ENCODE measurements around the gene KIAA0040.

Gene KIAA0040

DNA sequence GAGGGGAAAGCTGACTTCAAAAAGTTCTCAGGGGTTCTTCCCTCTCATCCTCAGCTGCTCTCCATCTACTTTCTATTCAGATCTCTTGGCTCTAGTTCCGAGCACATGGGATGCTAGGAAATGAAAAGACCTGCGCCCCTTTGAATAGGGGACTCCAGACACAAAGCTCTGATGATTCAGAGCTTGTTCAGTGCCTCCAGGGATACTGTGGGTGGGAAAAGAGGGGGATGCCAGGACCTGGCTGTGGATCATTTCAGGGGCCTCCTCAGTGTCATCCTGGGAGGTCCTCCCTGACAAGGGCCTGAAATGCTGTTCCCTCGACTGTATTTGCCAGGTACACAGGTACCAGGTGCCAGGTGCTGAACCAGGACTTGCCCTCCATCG lies 943 bp upstream of the KIAA0040 start:
- DNase-seq (no peak), ATAC-seq (replicated peaks) (no peak)
- no peaks in the 10 kb centered on the region for H3K36me3 Mint-ChIP-seq (ENCODE audit: insufficient read depth)
- peak overlapping the region; percentile 95 to 97 for H3K4me3 Mint-ChIP-seq
- H3K27me3 Mint-ChIP-seq, result no peaks in the 10 kb centered on the region
- peaks cover 34 to 37% of the 10 kb centered on the region in 2 donors for H3K4me1 Mint-ChIP-seq (ENCODE audit: low read depth in 2 of 2)
- peak overlapping the region; percentile 24 to 93 for H3K27ac Mint-ChIP-seq
- no peaks in the 10 kb centered on the region for H3K9me3 Mint-ChIP-seq

DNA sequence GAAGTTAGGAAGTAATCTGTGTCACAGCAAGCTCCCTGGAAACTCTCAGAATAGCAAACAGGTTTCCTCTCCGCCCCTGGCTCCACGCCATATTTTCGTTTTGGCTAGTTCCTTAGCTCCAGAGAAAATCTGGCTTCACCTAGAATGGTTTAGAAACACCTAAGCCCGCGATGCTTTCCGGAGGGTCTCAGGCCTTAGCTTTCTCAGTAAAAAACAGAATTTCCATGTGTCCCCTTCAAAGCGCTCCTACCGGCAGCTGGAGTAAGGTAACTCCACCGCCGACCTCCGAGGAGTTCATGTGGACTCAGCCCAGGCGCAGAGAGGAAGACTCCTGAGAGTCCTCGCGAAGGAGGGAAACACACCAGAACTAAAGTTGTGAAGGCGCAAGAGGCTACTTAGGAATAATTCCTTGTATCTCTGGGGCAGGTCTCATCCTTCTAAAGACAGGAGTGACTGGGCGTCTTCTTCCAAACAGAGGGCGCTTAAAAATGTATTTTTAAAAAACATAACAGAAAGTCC lies 406 bp downstream of the KIAA0040 start:
- Mint-ChIP-seq H3K36me3 (ENCODE audit: insufficient read depth) (peaks cover 3% of the 10 kb centered on the region), H3K4me3 (peak overlapping the region; percentile 95 to 97), H3K4me1 (ENCODE audit: low read depth in 2 of 2) (peaks cover 45 to 47% of the 10 kb centered on the region in 2 donors), H3K9me3 (no peaks in the 10 kb centered on the region), H3K27me3 (no peaks in the 10 kb centered on the region), H3K27ac (peak overlapping the region; percentile 24 to 93)
- ATAC-seq (replicated peaks), result peak; percentile 49
- peak; percentile 10 to 34 (median 10) for DNase-seq

GRCh38 chr1:175191659-175192058 lies 917 bp downstream of the KIAA0040 start:
- DNase-seq (peak; percentile 6 to 29 (median 6)), ATAC-seq (replicated peaks) (peak; percentile 54)
- H3K9me3 Mint-ChIP-seq, result no peaks in the 10 kb centered on the region
- peaks cover 49 to 51% of the 10 kb centered on the region in 2 donors for H3K4me1 Mint-ChIP-seq (ENCODE audit: low read depth in 2 of 2)
- no peaks in the 10 kb centered on the region for H3K27me3 Mint-ChIP-seq
- H3K27ac Mint-ChIP-seq, result peak overlapping the region; percentile 24 to 93
- H3K36me3 Mint-ChIP-seq (ENCODE audit: insufficient read depth), result peaks cover 5% of the 10 kb centered on the region
- H3K4me3 Mint-ChIP-seq, result peak overlapping the region; percentile 95 to 97

DNA sequence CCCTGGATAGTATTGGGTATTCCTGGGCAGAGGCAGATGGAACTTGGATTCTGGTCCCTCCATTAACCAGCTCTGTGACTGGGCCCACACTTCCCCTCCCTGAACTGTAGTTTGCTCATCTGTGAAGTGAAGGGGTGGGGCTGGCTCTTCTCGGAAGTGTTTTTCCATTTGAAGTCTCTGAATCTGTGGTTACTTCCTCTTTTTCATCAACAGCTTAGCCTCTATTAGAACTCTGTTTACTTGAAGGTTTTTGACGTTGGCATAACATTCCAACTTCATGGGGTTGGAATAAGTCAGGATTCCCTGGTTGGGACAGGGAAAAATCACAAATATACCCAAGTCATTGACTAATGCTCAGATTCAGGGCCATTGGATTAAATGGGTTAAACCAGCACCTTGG lies 3.6 kb downstream of the KIAA0040 start:
- H3K4me1 Mint-ChIP-seq (ENCODE audit: low read depth in 2 of 2), result peaks cover 67 to 73% of the 10 kb centered on the region in 2 donors
- ATAC-seq (replicated peaks), result peak; percentile 46
- DNase-seq, result peak; percentile 5 to 31 (median 6)
- no peaks in the 10 kb centered on the region for H3K9me3 Mint-ChIP-seq
- H3K27me3 Mint-ChIP-seq, result no peaks in the 10 kb centered on the region
- peaks cover 23% of the 10 kb centered on the region for H3K36me3 Mint-ChIP-seq (ENCODE audit: insufficient read depth)
- H3K27ac Mint-ChIP-seq, result peak overlapping the region; percentile 24 to 93
- peak overlapping the region; percentile 95 to 97 for H3K4me3 Mint-ChIP-seq

DNA sequence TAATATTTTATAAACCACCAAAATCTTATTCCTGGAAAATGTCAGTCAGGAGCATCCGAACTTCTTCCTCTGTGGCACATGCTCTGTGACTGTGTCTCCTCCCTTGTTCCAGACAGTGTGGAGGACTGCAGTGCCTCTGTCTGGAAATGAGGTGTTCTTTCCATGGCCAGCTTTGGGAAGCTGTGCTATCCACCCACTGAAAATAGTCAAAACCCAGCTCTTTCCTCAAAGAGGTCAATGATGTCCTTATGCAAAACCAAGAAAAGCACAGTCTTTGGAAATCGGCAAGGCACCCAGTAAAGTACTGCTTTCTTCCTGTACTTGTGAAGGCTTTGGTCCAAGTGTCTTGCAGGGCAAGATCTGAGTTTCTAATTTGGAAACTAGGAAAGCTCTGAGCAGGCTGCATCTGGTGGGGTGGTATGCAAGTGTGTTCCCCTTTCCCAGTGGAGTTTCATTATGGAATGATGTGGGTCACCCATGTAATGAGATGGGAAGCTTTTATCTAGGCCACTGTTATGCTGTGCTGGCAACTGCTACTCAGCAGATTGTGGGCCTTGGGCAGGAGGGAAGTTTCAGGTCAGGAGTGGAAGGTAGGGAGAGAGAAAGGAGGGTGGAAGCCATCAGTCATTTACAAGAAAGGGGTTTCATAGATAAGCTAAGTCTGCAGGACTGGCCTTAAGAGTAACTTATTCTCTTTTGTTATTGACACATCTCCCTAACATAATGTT lies 6.0 kb downstream of the KIAA0040 start:
- Mint-ChIP-seq H3K9me3 (no peaks in the 10 kb centered on the region), H3K4me3 (peak overlapping the region; percentile 31 to 56), H3K27ac (peak overlapping the region; percentile 61 to 91), H3K27me3 (no peaks in the 10 kb centered on the region), H3K36me3 (ENCODE audit: insufficient read depth) (peaks cover 32% of the 10 kb centered on the region), H3K4me1 (ENCODE audit: low read depth in 2 of 2) (peaks cover 79 to 88% of the 10 kb centered on the region in 2 donors)
- DNase-seq (no peak), ATAC-seq (replicated peaks) (no peak)

GRCh38 chr1:175185903-175186302 lies 6.7 kb downstream of the KIAA0040 start:
- ATAC-seq (replicated peaks) (no peak), DNase-seq (no peak)
- Mint-ChIP-seq H3K36me3 (ENCODE audit: insufficient read depth) (peaks cover 35% of the 10 kb centered on the region), H3K9me3 (no peaks in the 10 kb centered on the region), H3K4me3 (peak overlapping the region in 1 of 2 donors; percentile 56), H3K27ac (peak overlapping the region; percentile 61 to 91), H3K4me1 (ENCODE audit: low read depth in 2 of 2) (peaks cover 79 to 91% of the 10 kb centered on the region in 2 donors), H3K27me3 (no peaks in the 10 kb centered on the region)

- DNase-seq (no peak), ATAC-seq (replicated peaks) (no peak)
- Mint-ChIP-seq H3K4me3 (peak overlapping the region; percentile 37 to 58), H3K36me3 (ENCODE audit: insufficient read depth) (peaks cover 37% of the 10 kb centered on the region), H3K27me3 (no peaks in the 10 kb centered on the region), H3K9me3 (no peaks in the 10 kb centered on the region), H3K4me1 (ENCODE audit: low read depth in 2 of 2) (peaks cover 74 to 86% of the 10 kb centered on the region in 2 donors), H3K27ac (peak overlapping the region; percentile 66 to 75)
Measured at GRCh38 chr1:175183586-175183985, 9.0 kb downstream of the KIAA0040 start.

GRCh38 chr1:175182201-175182746 lies 10.3 kb downstream of the KIAA0040 start:
- ATAC-seq (replicated peaks), result no peak
- Mint-ChIP-seq H3K27ac (peak overlapping the region; percentile 17 to 66), H3K27me3 (no peaks in the 10 kb centered on the region), H3K4me1 (ENCODE audit: low read depth in 2 of 2) (peaks cover 67 to 85% of the 10 kb centered on the region in 2 donors), H3K4me3 (peak overlapping the region in 1 of 2 donors; percentile 17), H3K9me3 (no peaks in the 10 kb centered on the region), H3K36me3 (ENCODE audit: insufficient read depth) (peaks cover 36% of the 10 kb centered on the region)
- DNase-seq, result no peak

DNA sequence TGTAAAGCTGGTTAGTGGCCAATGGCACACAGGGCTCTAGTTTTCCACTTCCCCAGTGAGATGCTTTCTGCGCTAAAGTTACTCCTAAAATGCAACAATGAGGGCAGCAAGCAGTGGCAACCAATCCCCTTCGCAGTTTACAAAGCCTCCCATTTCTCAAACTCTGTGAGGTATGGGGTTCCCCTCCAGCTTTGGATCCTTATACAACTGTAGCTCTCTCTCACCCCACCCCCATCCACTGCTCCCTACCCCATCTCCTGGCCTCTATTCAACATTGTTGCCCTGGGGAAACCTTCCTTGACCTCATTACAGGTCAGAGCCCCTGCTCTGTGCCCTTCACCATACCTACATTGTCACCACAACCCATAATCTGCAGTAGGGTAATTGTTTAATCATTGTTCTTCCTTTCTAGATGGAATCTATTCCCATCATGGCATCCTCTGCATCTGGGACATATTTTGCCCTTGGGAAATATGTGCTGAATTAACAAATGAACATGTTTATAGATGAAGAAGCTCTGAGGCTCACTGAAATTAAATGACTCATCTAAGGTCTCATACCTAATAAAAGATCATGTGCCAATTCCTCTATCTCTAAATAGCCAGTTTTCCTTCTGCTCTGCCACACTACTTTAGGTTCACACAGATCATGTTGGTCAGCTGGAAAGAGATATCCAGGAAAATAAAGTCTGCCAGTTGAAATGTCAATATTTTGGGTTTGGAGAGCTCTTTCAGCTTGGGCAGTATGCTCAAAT lies 12.6 kb downstream of the KIAA0040 start:
- Mint-ChIP-seq H3K27me3 (no peaks in the 10 kb centered on the region), H3K4me3 (peak overlapping the region in 1 of 2 donors; percentile 18), H3K36me3 (ENCODE audit: insufficient read depth) (peaks cover 25% of the 10 kb centered on the region)

GRCh38 chr1:175178456-175178855 lies 14.1 kb downstream of the KIAA0040 start:
- H3K9me3 Mint-ChIP-seq, result no peaks in the 10 kb centered on the region
- ATAC-seq (replicated peaks) (no peak), DNase-seq (no peak)
- H3K27me3 Mint-ChIP-seq, result no peaks in the 10 kb centered on the region
- peak overlapping the region; percentile 76 to 92 for H3K27ac Mint-ChIP-seq
- peaks cover 60 to 77% of the 10 kb centered on the region in 2 donors for H3K4me1 Mint-ChIP-seq (ENCODE audit: low read depth in 2 of 2)
- no peak overlapping the region for H3K4me3 Mint-ChIP-seq
- H3K36me3 Mint-ChIP-seq (ENCODE audit: insufficient read depth), result peaks cover 24% of the 10 kb centered on the region

More for the DNA sequence above, 12.6 kb downstream of the KIAA0040 start:
- ATAC-seq (replicated peaks) (no peak), DNase-seq (no peak)
- H3K9me3 Mint-ChIP-seq, result no peaks in the 10 kb centered on the region
- peaks cover 58 to 74% of the 10 kb centered on the region in 2 donors for H3K4me1 Mint-ChIP-seq (ENCODE audit: low read depth in 2 of 2)
- H3K27ac Mint-ChIP-seq, result peak overlapping the region; percentile 76 to 92

GRCh38 chr1:175178056-175178455 lies 14.5 kb downstream of the KIAA0040 start:
- peak overlapping the region; percentile 76 to 92 for H3K27ac Mint-ChIP-seq
- no peaks in the 10 kb centered on the region for H3K9me3 Mint-ChIP-seq
- ATAC-seq (replicated peaks), result no peak
- peaks cover 58 to 77% of the 10 kb centered on the region in 2 donors for H3K4me1 Mint-ChIP-seq (ENCODE audit: low read depth in 2 of 2)
- no peaks in the 10 kb centered on the region for H3K27me3 Mint-ChIP-seq
- no peak for DNase-seq
- peaks cover 24% of the 10 kb centered on the region for H3K36me3 Mint-ChIP-seq (ENCODE audit: insufficient read depth)
- H3K4me3 Mint-ChIP-seq, result no peak overlapping the region

DNA sequence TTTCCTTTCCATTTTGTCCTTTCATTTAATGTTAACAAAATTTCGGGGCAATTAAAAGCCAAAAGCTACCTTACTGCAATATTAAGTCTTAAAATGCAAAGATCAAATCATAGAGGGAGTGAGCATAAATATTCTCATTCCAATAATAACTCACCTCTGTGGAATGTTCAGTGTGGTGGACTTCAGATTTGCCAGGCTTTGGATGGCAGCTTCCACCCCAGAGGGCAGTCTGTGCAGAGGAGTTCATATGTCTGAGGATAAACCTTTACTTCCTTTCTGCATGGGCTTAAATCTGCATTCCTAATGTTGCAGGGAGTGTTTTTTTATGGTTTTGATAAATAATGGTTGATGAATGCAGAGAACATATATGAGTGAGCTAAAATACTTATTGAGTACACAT lies 16.3 kb downstream of the KIAA0040 start:
- H3K36me3 Mint-ChIP-seq (ENCODE audit: insufficient read depth), result peaks cover 25% of the 10 kb centered on the region
- H3K4me3 Mint-ChIP-seq, result no peak overlapping the region
- no peak for ATAC-seq (replicated peaks)
- H3K27ac Mint-ChIP-seq, result peak overlapping the region in 1 of 2 donors; percentile 70
- no peak for DNase-seq
- H3K4me1 Mint-ChIP-seq (ENCODE audit: low read depth in 2 of 2), result peaks cover 49 to 74% of the 10 kb centered on the region in 2 donors
- no peaks in the 10 kb centered on the region for H3K9me3 Mint-ChIP-seq
- H3K27me3 Mint-ChIP-seq, result no peaks in the 10 kb centered on the region

All from effector memory CD8-positive, alpha-beta T cell (primary cell).